ENCODE results near the gene VWA2.

VWA2 gene

DNA sequence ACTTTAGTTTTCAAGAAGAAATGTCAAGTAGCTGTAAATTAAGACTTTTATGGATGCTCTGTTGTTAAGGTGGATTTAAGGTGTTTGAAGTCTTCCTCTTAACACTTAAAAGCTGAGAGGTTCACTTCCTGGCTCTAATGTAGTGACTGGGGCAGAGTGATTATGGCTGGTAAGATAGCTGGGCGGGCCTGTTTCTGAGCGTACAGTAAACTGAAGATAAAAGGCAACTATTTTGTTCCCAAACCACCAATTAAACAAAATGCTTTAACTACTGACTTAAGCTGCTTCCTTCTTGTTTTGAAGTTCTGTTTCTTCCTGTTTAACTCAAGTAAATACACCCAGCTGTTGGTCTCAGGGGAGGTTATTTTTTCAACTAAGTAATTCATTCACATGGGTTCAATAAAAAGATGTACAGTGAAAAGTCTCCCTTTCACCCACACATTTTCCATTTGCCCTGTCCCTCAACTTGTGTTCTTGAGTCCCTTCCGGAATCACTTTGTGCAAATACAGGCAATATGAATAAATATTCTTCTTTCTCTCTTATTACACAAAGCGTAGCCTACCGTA, 19.3 kb downstream of the VWA2 start:
- Histone ChIP-seq H3K9me3 (ENCODE audit: insufficient read depth, low read depth, low read length) (no peaks in the 10 kb centered on the region), H3K4me1 (ENCODE audit: insufficient read depth, low read length, poor library complexity, severe bottlenecking) (peaks cover 43% of the 10 kb centered on the region), H3K36me3 (ENCODE audit: insufficient read depth, low read length) (no peaks in the 10 kb centered on the region), H2AFZ (ENCODE audit: low read length) (peak overlapping the region; percentile 59), H3K4me3 (ENCODE audit: low read length, poor library complexity, severe bottlenecking) (peak overlapping the region; percentile 18), H3K9ac (ENCODE audit: low read depth, low read length, poor library complexity, severe bottlenecking) (peak overlapping the region; percentile 15), H4K20me1 (ENCODE audit: insufficient read depth, low read length, poor library complexity, severe bottlenecking) (no peaks in the 10 kb centered on the region), H3K9me2 (replicated peaks; ENCODE audit: low read depth, low read length) (no peaks in the 10 kb centered on the region), H3K79me2 (ENCODE audit: insufficient read depth, low read length) (no peaks in the 10 kb centered on the region), H3F3A (ENCODE audit: low read depth) (peaks cover 5% of the 10 kb centered on the region; the same call in 1 of the 2 replicates), H3K27me3 (ENCODE audit: insufficient read depth, low read length, poor library complexity, severe bottlenecking) (no peaks in the 10 kb centered on the region), H3K4me2 (ENCODE audit: low read depth, low read length, poor library complexity, severe bottlenecking) (peak overlapping the region; percentile 59)
- TF ChIP-seq EZH2phosphoT487 (IDR thresholded peaks at IDR 0.05; ENCODE audit: borderline replicate concordance) (no peak), CTCF (conservative IDR thresholded peaks at IDR 0.05; ENCODE audit: low read length) (no peak)

DNA sequence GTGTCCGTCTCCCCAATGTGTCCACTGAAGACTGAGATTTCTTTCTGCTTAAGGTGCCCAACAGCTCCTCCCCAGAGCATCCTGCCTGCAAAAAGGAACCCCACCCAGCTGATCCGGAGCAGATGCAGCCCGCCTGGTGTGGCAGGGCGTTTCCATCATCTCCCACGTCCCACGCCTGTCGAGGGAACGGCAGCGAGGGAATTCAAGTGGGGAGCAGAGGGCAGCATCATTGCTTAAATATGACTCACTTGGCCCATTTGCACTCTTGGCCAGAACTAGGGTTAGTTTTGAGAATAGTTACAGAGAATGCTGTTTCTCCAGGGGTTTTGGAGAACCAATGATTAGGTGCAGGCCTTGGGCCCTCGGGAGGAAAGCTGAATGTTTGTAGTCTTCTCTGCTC, 20.8 kb downstream of the VWA2 start:
- no peaks in the 10 kb centered on the region for H3K27me3 ChIP-seq (ENCODE audit: insufficient read depth, low read length, poor library complexity, severe bottlenecking)
- H3K9me2 ChIP-seq (replicated peaks; ENCODE audit: low read depth, low read length) = no peaks in the 10 kb centered on the region
- no peak overlapping the region for H3K4me2 ChIP-seq (ENCODE audit: low read depth, low read length, poor library complexity, severe bottlenecking)
- H3K79me2 ChIP-seq (ENCODE audit: insufficient read depth, low read length) = no peaks in the 10 kb centered on the region
- H3K9me3 ChIP-seq (ENCODE audit: insufficient read depth, low read depth, low read length) = no peaks in the 10 kb centered on the region
- no peak for TF ChIP-seq EZH2phosphoT487 (IDR thresholded peaks at IDR 0.05; ENCODE audit: borderline replicate concordance)
- no peak for TF ChIP-seq CTCF (conservative IDR thresholded peaks at IDR 0.05; ENCODE audit: low read length)
- H4K20me1 ChIP-seq (ENCODE audit: insufficient read depth, low read length, poor library complexity, severe bottlenecking) = no peaks in the 10 kb centered on the region
- no peak overlapping the region for H3K4me3 ChIP-seq (ENCODE audit: low read length, poor library complexity, severe bottlenecking)
- H3K36me3 ChIP-seq (ENCODE audit: insufficient read depth, low read length) = no peaks in the 10 kb centered on the region
- H2AFZ ChIP-seq (ENCODE audit: low read length) = no peak overlapping the region
- no peak overlapping the region for H3K9ac ChIP-seq (ENCODE audit: low read depth, low read length, poor library complexity, severe bottlenecking)
- peaks cover 43% of the 10 kb centered on the region for H3K4me1 ChIP-seq (ENCODE audit: insufficient read depth, low read length, poor library complexity, severe bottlenecking)
- H3F3A ChIP-seq (ENCODE audit: low read depth) = peaks cover 5% of the 10 kb centered on the region; the same call in 1 of the 2 replicates

GRCh38 chr10:114260366-114260765, 21.3 kb downstream of the VWA2 start:
- H3K9me2 ChIP-seq (replicated peaks; ENCODE audit: low read depth, low read length) = no peaks in the 10 kb centered on the region
- H3F3A ChIP-seq (ENCODE audit: low read depth) = peaks cover 5% of the 10 kb centered on the region; the same call in 1 of the 2 replicates
- H4K20me1 ChIP-seq (ENCODE audit: insufficient read depth, low read length, poor library complexity, severe bottlenecking) = no peaks in the 10 kb centered on the region
- H3K9me3 ChIP-seq (ENCODE audit: insufficient read depth, low read depth, low read length) = no peaks in the 10 kb centered on the region
- no peaks in the 10 kb centered on the region for H3K79me2 ChIP-seq (ENCODE audit: insufficient read depth, low read length)
- H3K27me3 ChIP-seq (ENCODE audit: insufficient read depth, low read length, poor library complexity, severe bottlenecking) = no peaks in the 10 kb centered on the region
- no peaks in the 10 kb centered on the region for H3K36me3 ChIP-seq (ENCODE audit: insufficient read depth, low read length)
- no peak overlapping the region for H3K4me2 ChIP-seq (ENCODE audit: low read depth, low read length, poor library complexity, severe bottlenecking)
- H3K9ac ChIP-seq (ENCODE audit: low read depth, low read length, poor library complexity, severe bottlenecking) = no peak overlapping the region
- H3K4me1 ChIP-seq (ENCODE audit: insufficient read depth, low read length, poor library complexity, severe bottlenecking) = peaks cover 43% of the 10 kb centered on the region
- TF ChIP-seq EZH2phosphoT487 (IDR thresholded peaks at IDR 0.05; ENCODE audit: borderline replicate concordance) (no peak), CTCF (conservative IDR thresholded peaks at IDR 0.05; ENCODE audit: low read length) (no peak)
- H3K4me3 ChIP-seq (ENCODE audit: low read length, poor library complexity, severe bottlenecking) = no peak overlapping the region
- H2AFZ ChIP-seq (ENCODE audit: low read length) = no peak overlapping the region
